Erythroblast (primary cell): ENCODE data around the gene MICOS13.

Source experiments
- GATA1 ChIP-seq: IDR thresholded peaks from 2 replicates; pipeline ENCODE4 v1.6.1; 2011; ENCODE audit warnings: low read depth, mild to moderate bottlenecking, control low read depth, low read length, moderate library complexity
- POLR2A ChIP-seq: IDR thresholded peaks from 2 replicates; pipeline ENCODE4 v1.6.1; 2011; ENCODE audit warnings: mild to moderate bottlenecking, low read length

GRCh38 chr19:5681391-5682106 is 1.2 kb upstream of the MICOS13 start:
- TF ChIP-seq POLR2A (no peak), GATA1 (no peak)
